ENCODE data around the gene SH3PXD2A.
"Not testable (repeated sequence)": the region's sequence is repeated elsewhere in the genome, so short reads cannot be mapped to it uniquely, and the experiment has no call there.

The SH3PXD2A gene

GRCh38 chr10:103850572-103850895 lies 4.8 kb downstream of the SH3PXD2A start:
- no peak for DNase-seq (ENCODE audit: low spot score)

DNA sequence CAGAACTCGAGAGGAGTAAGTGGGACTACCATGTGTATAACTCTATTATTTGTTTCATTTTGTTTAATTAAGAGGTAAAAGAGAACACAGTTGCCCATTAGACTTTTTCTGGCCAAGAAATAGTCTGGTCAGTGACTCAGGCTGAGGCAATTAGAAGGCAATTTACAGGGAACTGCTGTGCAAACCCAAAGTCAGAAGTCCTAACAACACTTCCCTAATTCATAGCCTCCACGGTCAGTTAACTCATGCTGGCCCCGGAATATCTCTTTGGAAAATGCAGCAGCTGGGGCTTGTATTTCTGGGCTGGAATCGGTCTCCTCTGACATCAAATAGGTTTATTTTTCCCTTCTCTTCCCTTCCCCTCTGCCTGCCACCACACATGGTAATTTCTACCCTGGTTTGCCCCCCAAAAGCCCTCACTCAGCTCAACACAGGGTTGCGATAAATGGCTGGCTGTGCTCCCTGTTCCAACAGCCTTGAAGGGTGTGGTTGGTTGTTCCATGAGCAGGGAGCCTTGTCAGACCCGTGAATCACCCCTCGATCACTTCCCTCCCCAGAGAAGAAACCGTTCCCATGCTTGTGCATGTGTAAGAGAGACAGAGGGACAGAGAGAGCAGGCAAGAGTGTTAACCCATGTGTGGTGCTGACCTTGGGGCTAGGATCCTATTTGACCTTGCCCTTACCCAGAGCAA lies 5.3 kb downstream of the SH3PXD2A start:
- no peak for DNase-seq (ENCODE audit: low spot score)

DNA sequence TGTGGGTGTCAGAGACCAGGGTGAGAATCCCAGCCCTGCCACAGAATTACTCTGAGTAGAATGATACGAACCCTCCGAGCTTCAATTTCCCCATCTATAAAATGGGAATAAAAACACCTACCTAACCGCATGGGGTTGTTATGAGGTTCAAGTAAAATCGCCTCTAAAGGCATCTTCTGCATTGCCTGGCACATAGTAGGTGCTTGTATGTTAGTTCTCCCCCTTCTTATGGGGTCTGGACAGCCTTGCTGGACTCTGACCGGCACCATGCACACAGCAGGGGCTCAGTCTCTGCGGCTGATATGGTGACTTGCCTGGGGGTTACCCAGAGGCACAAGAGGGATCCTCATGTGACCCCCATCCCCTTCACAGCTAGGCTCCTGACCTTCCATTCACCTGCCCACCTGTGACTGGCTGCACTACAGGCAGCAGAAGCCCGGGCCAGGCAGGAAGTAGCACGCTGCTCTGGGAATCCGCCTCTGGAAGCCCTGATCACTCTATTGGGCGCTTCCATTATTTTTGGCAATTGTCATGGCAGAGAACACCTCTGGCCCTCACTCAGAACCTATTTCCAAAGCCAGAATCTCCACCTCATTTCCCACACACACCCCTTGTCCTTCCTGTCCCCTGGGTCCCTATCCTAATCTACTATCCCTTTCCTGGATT lies 6.0 kb downstream of the SH3PXD2A start:
- DNase-seq (ENCODE audit: low spot score), result no peak

GRCh38 chr10:103847909-103848468 lies 7.4 kb downstream of the SH3PXD2A start:
- DNase-seq (ENCODE audit: low spot score), result no peak

- no peak for DNase-seq (ENCODE audit: low spot score)
Observed at GRCh38 chr10:103847346-103847745, 8.0 kb downstream of the SH3PXD2A start.

DNA sequence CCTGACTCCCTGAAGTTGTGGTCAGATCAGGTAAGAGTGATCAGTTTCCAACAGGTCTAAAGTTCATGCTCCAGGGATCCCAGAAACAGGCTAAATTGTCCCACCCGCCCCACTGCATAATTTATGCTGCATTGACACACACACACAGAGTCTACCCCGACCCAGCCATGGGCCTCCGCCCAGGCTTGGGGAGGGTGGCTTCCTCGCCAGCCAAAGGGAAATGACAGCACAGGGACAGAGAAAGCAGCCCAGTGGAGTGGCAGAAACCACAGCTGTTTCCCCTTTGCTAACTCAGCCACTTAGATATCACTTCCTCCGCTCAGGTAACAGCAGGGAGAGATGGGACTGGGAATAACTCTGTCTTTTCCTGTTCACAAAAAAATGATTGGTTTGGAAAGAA lies 9.4 kb downstream of the SH3PXD2A start:
- DNase-seq (ENCODE audit: low spot score), result no peak

- not testable (repeated sequence) for DNase-seq (ENCODE audit: low spot score)
Observed at GRCh38 chr10:103845346-103845745, 10.0 kb downstream of the SH3PXD2A start.

GRCh38 chr10:103843854-103844570 lies 11.4 kb downstream of the SH3PXD2A start:
- no peak for DNase-seq (ENCODE audit: low spot score)

GRCh38 chr10:103843045-103843444 lies 12.3 kb downstream of the SH3PXD2A start:
- DNase-seq (ENCODE audit: low spot score), result no peak

GRCh38 chr10:103842605-103843004 lies 12.8 kb downstream of the SH3PXD2A start:
- DNase-seq (ENCODE audit: low spot score), result no peak

DNA sequence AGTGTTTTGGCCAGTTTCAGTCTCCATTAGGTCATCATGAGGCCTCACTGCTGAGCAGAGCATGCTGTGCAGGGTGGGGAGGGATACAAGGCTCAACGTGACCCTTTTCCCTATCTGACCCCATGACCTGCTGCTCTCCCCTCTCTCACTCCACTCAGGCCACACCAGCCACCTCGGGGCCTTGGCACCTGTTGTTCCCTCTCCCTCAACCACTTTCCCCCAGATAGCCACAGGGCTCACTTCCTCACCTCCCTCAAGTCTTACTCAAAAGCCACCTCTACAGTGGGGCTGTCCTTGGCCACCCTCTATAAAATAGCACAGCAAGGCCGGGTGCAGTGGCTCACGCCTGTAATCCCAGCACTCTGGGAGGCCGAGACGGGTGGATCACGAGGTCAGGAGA lies 13.9 kb downstream of the SH3PXD2A start:
- no peak for DNase-seq (ENCODE audit: low spot score)

DNA sequence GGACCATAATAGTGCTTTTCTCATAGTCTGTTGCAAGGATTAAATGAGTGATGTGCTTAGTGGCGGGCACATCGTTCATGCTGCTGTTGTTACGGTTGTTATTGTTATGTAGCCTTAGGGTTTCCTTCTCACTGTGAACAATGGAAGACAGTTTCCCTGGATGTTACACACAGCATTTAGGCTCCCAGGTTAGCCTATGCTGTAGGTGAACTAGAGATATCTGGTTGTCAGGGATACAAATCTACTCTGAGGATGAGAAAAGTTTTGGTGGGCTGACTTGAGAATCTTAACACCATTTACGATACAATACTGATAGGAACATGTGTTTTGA lies 14.7 kb downstream of the SH3PXD2A start:
- no peak for DNase-seq (ENCODE audit: low spot score)

GRCh38 chr10:103839872-103840739 lies 15.3 kb downstream of the SH3PXD2A start:
- no peak for DNase-seq (ENCODE audit: low spot score)

- no peak for DNase-seq (ENCODE audit: low spot score)
Observed at GRCh38 chr10:103839519-103839871, 15.9 kb downstream of the SH3PXD2A start.

DNA sequence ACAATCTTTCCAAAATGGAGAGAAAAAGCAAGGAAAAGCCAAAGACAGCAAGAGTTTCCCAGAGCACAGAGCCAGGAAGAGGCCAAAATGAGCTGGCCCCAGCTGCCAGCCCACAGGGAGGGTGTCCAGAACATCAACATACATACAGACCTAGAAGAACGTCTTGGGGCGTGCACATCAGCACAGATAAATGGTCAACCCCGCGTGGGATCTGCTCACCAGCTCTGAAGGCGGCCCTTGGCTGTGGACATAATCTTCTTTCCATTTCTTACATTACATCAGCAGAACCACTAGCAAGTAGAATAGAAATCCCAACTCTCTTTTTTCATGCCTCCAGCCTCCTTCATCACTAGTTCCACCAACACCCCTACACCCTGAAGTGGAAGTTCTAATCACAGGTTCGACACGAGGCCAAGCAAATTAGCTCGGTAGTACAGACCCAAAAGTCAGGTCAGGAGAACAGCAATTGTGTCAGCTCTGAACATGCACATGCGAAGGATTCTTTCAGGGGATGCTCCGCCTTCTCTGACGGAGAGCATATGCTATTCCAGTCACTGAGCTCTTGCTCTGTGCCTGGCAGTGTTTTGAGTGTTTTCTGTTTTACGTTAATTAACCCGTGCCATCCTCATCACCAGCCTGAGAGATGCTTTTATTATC lies 16.4 kb downstream of the SH3PXD2A start:
- peak; percentile 21 for DNase-seq (ENCODE audit: low spot score)

DNA sequence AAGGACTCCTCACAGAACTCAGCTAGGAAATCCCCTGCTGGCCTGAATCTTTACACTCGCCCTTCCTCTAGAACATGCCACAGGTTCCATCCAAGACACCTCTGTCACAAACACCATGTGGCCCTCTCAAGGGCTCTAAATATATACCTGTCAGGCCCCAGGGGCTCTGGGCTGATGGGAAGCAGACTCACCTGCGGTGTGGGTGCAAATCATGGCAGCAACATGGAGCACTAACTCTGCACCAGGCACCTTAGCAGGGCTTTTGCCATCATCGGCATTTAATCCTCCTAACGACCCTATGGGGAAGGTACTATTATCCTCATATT lies 17.3 kb downstream of the SH3PXD2A start:
- no peak for DNase-seq (ENCODE audit: low spot score)

DNA sequence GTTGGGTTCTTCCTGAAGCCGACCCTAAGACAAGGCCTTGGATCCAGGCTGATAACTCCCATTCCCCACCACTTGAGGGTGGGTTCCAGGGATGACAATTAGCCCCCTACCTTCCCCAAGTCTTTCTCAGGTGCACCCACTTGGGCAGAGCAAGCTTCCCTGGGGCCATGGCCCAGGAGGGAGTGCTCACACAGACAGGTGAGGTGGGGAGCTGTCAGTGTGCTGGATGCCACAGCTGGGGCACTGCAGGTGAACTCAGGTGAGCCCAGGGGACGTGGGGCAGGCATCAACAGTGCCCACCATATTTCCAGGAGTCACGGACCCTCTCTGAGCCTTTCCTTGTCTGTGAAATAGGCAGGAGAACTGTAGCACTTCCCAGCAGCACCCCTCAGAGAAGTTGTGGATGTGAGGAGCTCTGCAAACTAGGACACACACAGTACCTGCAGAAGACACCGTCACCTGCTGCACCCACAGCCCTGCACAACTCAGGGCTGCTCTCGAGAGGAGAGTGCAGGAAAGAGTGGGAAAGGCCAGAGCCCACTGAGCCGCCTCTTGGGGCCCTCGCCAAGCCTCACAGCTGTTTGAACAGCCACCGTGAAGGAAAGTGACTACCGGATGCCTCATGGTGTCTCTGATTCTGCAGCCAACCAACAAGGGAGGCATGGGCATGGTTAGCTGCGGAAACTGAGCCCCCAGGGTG lies 17.9 kb downstream of the SH3PXD2A start:
- no peak for DNase-seq (ENCODE audit: low spot score)

DNA sequence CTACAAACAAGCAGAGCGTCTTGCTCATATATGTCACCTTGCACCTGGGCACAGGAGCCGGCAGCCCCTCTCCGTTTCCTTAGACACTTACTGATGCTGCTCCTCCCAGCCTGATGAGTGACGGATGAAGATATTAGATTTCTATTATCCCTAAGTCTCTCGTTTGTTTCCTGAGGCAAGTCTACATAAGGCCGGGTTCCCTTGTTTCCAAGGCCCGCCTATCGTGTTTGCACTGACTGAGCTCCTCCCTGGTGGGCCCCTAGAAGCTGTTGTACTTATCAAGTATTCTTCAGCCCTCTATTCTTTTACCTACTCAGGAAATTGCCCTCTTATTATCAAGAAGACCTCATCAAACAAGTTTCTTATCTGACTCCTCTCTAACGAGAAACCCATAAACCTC lies 18.5 kb downstream of the SH3PXD2A start:
- DNase-seq (ENCODE audit: low spot score), result no peak

DNA sequence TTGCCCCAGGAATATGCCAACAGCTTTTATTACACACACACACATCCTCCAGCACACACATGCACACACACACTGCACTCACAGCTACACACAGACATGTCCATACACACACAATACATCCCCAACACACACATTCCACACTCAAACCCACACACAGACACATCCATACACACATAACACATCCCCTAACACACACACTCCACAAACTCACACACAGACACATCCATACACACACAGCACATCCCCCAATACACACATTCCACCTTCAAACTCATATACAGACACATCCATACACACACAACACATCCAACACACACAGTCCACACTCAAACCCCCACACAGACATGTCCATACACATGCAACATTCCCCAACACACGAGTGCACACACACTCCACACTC lies 19.1 kb downstream of the SH3PXD2A start:
- DNase-seq (ENCODE audit: low spot score), result no peak

DNA sequence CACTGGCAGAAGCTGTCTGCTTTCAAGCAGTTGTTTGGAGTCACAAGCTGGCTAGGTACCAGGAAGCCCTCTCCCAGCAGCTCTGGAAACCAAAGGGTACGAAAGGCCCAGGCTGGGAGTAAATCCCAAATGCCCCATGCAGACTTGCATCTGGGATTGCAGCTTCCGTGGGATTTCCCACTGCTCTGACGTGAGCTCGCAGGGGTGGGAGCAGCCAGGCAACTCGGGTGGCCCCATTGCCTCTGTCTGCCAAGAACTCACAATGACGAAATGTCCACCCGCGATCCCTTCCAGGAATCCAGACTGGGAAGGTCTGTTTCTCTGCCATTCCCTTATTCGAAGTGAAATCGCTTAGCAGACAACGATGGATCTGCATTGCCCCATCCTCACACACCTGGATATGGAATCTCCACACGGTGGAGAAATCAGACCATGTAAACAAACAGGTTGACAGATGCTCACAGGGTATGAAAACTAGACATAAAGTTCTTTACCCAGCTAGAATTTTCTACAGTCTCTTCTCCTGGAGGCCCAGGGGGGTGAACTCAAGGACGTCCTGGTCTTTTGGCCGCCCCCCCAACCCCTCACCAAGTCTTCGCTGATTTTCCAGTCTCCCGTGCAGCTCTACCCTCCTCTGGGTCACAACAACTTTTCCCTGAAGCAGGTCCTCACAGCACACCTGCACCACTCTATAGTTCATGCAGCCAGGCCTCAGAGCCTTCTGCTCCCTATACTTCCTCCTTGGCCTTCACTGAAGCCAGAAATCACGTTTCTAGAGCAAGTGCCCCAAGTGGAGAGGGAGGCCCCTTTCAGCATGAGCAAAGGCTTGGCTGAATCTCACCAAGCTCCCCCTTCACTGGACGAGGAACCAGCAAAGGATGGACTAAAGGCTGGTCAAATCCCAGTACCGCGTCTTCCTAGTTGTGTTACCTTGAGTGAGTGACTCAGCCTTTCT lies 20.0 kb downstream of the SH3PXD2A start:
- no peak for DNase-seq (ENCODE audit: low spot score)
